ENCODE results near the gene IL17RE. TPM values are rescaled to one million over a fixed set of nuclear protein-coding genes. Genes with fewer than 3 reads are reported as not detected.

Gene IL17RE
- polyA plus RNA-seq, 1 donor (not counting 4 experiments of a cell fraction or from before 2014, with no cell fraction given), result 16.0 TPM

DNA sequence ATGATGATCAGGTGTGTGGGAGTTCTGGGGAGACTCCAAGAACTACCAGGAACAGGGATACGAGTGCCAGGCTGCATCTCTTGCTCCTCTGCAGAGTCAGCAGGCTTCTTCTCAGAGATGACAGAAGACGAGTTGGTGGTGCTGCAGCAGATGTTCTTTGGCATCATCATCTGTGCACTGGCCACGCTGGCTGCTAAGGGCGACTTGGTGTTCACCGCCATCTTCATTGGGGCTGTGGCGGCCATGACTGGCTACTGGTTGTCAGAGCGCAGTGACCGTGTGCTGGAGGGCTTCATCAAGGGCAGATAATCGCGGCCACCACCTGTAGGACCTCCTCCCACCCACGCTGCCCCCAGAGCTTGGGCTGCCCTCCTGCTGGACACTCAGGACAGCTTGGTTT lies 41.6 kb downstream of the IL17RE start:
- H4K20me1 ChIP-seq (ENCODE audit: control insufficient read depth, extremely low read depth, insufficient read depth, low read length), result no peaks in the 10 kb centered on the region
- no peak overlapping the region for H3K27ac ChIP-seq (ENCODE audit: control insufficient read depth, insufficient read depth, low read length)
- TF ChIP-seq EZH2 (IDR thresholded peaks at IDR 0.05; ENCODE audit: low read length), result no peak
- TF ChIP-seq, protein P1, sequence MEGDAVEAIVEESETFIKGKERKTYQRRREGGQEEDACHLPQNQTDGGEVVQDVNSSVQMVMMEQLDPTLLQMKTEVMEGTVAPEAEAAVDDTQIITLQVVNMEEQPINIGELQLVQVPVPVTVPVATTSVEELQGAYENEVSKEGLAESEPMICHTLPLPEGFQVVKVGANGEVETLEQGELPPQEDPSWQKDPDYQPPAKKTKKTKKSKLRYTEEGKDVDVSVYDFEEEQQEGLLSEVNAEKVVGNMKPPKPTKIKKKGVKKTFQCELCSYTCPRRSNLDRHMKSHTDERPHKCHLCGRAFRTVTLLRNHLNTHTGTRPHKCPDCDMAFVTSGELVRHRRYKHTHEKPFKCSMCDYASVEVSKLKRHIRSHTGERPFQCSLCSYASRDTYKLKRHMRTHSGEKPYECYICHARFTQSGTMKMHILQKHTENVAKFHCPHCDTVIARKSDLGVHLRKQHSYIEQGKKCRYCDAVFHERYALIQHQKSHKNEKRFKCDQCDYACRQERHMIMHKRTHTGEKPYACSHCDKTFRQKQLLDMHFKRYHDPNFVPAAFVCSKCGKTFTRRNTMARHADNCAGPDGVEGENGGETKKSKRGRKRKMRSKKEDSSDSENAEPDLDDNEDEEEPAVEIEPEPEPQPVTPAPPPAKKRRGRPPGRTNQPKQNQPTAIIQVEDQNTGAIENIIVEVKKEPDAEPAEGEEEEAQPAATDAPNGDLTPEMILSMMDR (optimal IDR thresholded peaks at IDR 0.05 in 1 of 3, IDR thresholded peaks at IDR 0.05 in 1 of 3, conservative IDR thresholded peaks at IDR 0.05 in 1 of 3; ENCODE audit: extremely low read depth in 1 of 3, insufficient read depth in 2 of 3, low read length in 3 of 3), result no peak
- H3K36me3 ChIP-seq (ENCODE audit: control insufficient read depth in 2 of 2, extremely low read depth in 1 of 2, insufficient read depth in 2 of 2, low read length in 2 of 2), result peaks cover 0 to 15% of the 10 kb centered on the region in 2 experiments
- FAIRE-seq (no peak), DNase-seq (ENCODE audit: low read depth, low spot score) (no peak)
- no peak overlapping the region for H2AFZ ChIP-seq (ENCODE audit: control insufficient read depth, low read length)
- dilution Hi-C loops (cut with MboI; ENCODE audit: extremely low pct_ligation_motif_present, low sequenced_read_pairs), result no loop called here
- peaks cover 5% of the 10 kb centered on the region for H3K4me1 ChIP-seq (ENCODE audit: control insufficient read depth, extremely low read depth, insufficient read depth, low read length)
- H3K9ac ChIP-seq (ENCODE audit: control insufficient read depth, extremely low read depth, insufficient read depth, low read length), result no peak overlapping the region
- no peaks in the 10 kb centered on the region for H3K79me2 ChIP-seq (ENCODE audit: control insufficient read depth, insufficient read depth, low read length)
- H3K27me3 ChIP-seq (ENCODE audit: control insufficient read depth, extremely low read depth, insufficient read depth, low read length), result no peaks in the 10 kb centered on the region
- H3K9me1 ChIP-seq (ENCODE audit: control insufficient read depth, extremely low read depth, insufficient read depth, low read length), result no peaks in the 10 kb centered on the region
- H3K4me3 ChIP-seq (ENCODE audit: control insufficient read depth in 2 of 3, extremely low read depth in 1 of 3, insufficient read depth in 2 of 3, low read depth in 1 of 3, low read length in 3 of 3), result no peak overlapping the region
- no peak overlapping the region for H3K4me2 ChIP-seq (ENCODE audit: control insufficient read depth, extremely low read depth, insufficient read depth, low read depth, low read length)
- H3K9me3 ChIP-seq (ENCODE audit: control insufficient read depth, low read depth, low read length), result no peaks in the 10 kb centered on the region

DNA sequence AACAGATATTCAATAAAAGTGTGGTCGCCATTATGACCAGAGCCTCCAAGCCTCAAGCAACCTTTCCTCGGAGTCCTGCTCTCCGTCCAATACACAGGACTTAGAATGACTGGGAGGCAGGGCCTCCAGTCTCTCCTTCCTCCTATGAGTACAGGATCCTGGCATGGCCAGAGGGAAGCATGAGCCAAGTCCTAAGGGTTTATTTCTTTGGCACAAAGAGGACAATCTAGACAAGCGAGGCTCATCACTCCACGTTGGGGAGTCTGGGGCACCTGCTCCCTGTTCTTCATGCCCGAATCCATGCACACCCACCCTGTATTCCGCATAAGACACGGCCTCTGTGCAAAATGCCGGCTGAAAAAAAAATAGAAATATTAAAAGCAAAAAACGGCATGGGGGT lies 42.7 kb downstream of the IL17RE start:
- TF ChIP-seq, protein P1 (optimal IDR thresholded peaks at IDR 0.05 in 1 of 3, IDR thresholded peaks at IDR 0.05 in 1 of 3, conservative IDR thresholded peaks at IDR 0.05 in 1 of 3; ENCODE audit: extremely low read depth in 1 of 3, insufficient read depth in 2 of 3, low read length in 3 of 3), result no peak
- no peak for TF ChIP-seq EZH2 (IDR thresholded peaks at IDR 0.05; ENCODE audit: low read length)
- peak overlapping the region; percentile 85 for H3K4me2 ChIP-seq (ENCODE audit: control insufficient read depth, extremely low read depth, insufficient read depth, low read depth, low read length)
- H3K27me3 ChIP-seq (ENCODE audit: control insufficient read depth, extremely low read depth, insufficient read depth, low read length), result no peaks in the 10 kb centered on the region
- no peak for FAIRE-seq
- dilution Hi-C loops (cut with MboI; ENCODE audit: extremely low pct_ligation_motif_present, low sequenced_read_pairs), result no loop called here
- H3K9me1 ChIP-seq (ENCODE audit: control insufficient read depth, extremely low read depth, insufficient read depth, low read length), result no peaks in the 10 kb centered on the region
- peaks cover 5% of the 10 kb centered on the region for H3K4me1 ChIP-seq (ENCODE audit: control insufficient read depth, extremely low read depth, insufficient read depth, low read length)
- no peak overlapping the region for H3K27ac ChIP-seq (ENCODE audit: control insufficient read depth, insufficient read depth, low read length)
- H3K36me3 ChIP-seq (ENCODE audit: control insufficient read depth in 2 of 2, extremely low read depth in 1 of 2, insufficient read depth in 2 of 2, low read length in 2 of 2), result peaks cover 0 to 15% of the 10 kb centered on the region in 2 experiments
- H2AFZ ChIP-seq (ENCODE audit: control insufficient read depth, low read length), result no peak overlapping the region
- H3K4me3 ChIP-seq (ENCODE audit: control insufficient read depth in 2 of 3, extremely low read depth in 1 of 3, insufficient read depth in 2 of 3, low read depth in 1 of 3, low read length in 3 of 3), result no peak overlapping the region
- DNase-seq (ENCODE audit: low read depth, low spot score), result no peak
- H4K20me1 ChIP-seq (ENCODE audit: control insufficient read depth, extremely low read depth, insufficient read depth, low read length), result no peaks in the 10 kb centered on the region
- H3K79me2 ChIP-seq (ENCODE audit: control insufficient read depth, insufficient read depth, low read length), result no peaks in the 10 kb centered on the region
- no peak overlapping the region for H3K9ac ChIP-seq (ENCODE audit: control insufficient read depth, extremely low read depth, insufficient read depth, low read length)
- H3K9me3 ChIP-seq (ENCODE audit: control insufficient read depth, low read depth, low read length), result no peaks in the 10 kb centered on the region

All from keratinocyte (primary cell).